HEK293 (cell line): ENCODE measurements around the gene FNDC10.

ENCODE experiments used
- CTCF ChIA-PET: fragments of 350-600 bp; formaldehyde crosslinking; extraction: SDS; loops from one replicate; lab custom pipeline; 2021; ENCODE audit warnings: antibody characterized with exemption; lab: Yijun Ruan, JAX
- POLR2A ChIA-PET: fragments of 300-600 bp; formaldehyde crosslinking; extraction: SDS; loops from one replicate; lab custom pipeline; 2020; ENCODE audit warnings: antibody characterized with exemption, inconsistent platforms; lab: Yijun Ruan, JAX
- H3K27ac ChIP-seq: fragments of 200-500 bp; sonication (Bioruptor generic); 2 replicates; pipeline ENCODE4 v1.5.1; 2014; ENCODE audit warnings: low read depth, low read length, control low read depth, inconsistent platforms; ENCODE audit errors: extremely low read depth
- H3K36me3 ChIP-seq, 2 experiments: fragments of 200-500 bp in 1 of 2; sonication (Bioruptor generic) in 1 of 2; 1 replicate in 1 of 2; 2 replicates in 1 of 2; pipeline ENCODE4 v1.5.1; 2014 to 2017; ENCODE audit warnings: inconsistent platforms in 2 of 2, low read length in 2 of 2; ENCODE audit not compliant: control insufficient read depth in 2 of 2, insufficient read depth in 1 of 2
- H3K4me1 ChIP-seq: fragments of 200-500 bp; sonication (Bioruptor generic); 2 replicates; pipeline ENCODE4 v1.5.1; 2014; ENCODE audit warnings: mild to moderate bottlenecking, low read length, inconsistent platforms; ENCODE audit not compliant: control insufficient read depth, insufficient read depth
- H3K4me3 ChIP-seq: 2 replicates; pipeline ENCODE4 v1.5.1; 2011; ENCODE audit warnings: low read depth, mild to moderate bottlenecking, control low read depth, low read length, moderate library complexity
- H3K9me3 ChIP-seq: fragments of 200-500 bp; sonication (Bioruptor generic); 2 replicates; pipeline ENCODE4 v1.5.1; 2014; ENCODE audit warnings: low read depth, low read length, inconsistent platforms; ENCODE audit not compliant: control insufficient read depth, insufficient read depth
- BCL11A ChIP-seq: fragments of 450-650 bp; formaldehyde crosslinking; IDR thresholded peaks from 2 replicates; pipeline ENCODE4 v1.5.1; 2016; ENCODE audit warnings: low read depth, missing biosample characterization, missing genetic modification characterization
- GLIS2 ChIP-seq: fragments of 450-650 bp; formaldehyde crosslinking; IDR thresholded peaks from 2 replicates; pipeline ENCODE4 v1.5.1; 2016; ENCODE audit warnings: missing biosample characterization, missing genetic modification characterization
- HIC1 ChIP-seq: fragments of 450-650 bp; formaldehyde crosslinking; IDR thresholded peaks from 2 replicates; pipeline ENCODE4 v1.5.1; 2016; ENCODE audit warnings: missing biosample characterization, missing genetic modification characterization
- KLF8 ChIP-seq: fragments of 450-650 bp; formaldehyde crosslinking; IDR thresholded peaks from 2 replicates; pipeline ENCODE4 v1.5.1; 2016; ENCODE audit warnings: missing biosample characterization, missing genetic modification characterization
- SCRT2 ChIP-seq: fragments of 450-650 bp; formaldehyde crosslinking; IDR thresholded peaks from 2 replicates; pipeline ENCODE4 v1.5.1; 2016; ENCODE audit warnings: missing biosample characterization, missing genetic modification characterization
- ZBTB11 ChIP-seq: fragments of 450-650 bp; formaldehyde crosslinking; conservative IDR thresholded peaks from 2 replicates; pipeline ENCODE4 v1.5.1; 2016; ENCODE audit warnings: low read depth, missing biosample characterization, missing genetic modification characterization
- ZNF24 ChIP-seq: fragments of 450-650 bp; formaldehyde crosslinking; IDR thresholded peaks from 2 replicates; pipeline ENCODE4 v1.5.1; 2016; ENCODE audit warnings: missing biosample characterization, missing genetic modification characterization
- ZNF311 ChIP-seq: fragments of 450-650 bp; formaldehyde crosslinking; IDR thresholded peaks from 2 replicates; pipeline ENCODE4 v1.5.1; 2017; ENCODE audit warnings: missing biosample characterization, missing genetic modification characterization, borderline replicate concordance
- TF ChIP-seq, protein P1 (sequence below): fragments of 450-650 bp; formaldehyde crosslinking; IDR thresholded peaks from 2 replicates; pipeline ENCODE4 v1.5.1; 2016; ENCODE audit warnings: missing biosample characterization, missing genetic modification characterization

FNDC10 gene

DNA sequence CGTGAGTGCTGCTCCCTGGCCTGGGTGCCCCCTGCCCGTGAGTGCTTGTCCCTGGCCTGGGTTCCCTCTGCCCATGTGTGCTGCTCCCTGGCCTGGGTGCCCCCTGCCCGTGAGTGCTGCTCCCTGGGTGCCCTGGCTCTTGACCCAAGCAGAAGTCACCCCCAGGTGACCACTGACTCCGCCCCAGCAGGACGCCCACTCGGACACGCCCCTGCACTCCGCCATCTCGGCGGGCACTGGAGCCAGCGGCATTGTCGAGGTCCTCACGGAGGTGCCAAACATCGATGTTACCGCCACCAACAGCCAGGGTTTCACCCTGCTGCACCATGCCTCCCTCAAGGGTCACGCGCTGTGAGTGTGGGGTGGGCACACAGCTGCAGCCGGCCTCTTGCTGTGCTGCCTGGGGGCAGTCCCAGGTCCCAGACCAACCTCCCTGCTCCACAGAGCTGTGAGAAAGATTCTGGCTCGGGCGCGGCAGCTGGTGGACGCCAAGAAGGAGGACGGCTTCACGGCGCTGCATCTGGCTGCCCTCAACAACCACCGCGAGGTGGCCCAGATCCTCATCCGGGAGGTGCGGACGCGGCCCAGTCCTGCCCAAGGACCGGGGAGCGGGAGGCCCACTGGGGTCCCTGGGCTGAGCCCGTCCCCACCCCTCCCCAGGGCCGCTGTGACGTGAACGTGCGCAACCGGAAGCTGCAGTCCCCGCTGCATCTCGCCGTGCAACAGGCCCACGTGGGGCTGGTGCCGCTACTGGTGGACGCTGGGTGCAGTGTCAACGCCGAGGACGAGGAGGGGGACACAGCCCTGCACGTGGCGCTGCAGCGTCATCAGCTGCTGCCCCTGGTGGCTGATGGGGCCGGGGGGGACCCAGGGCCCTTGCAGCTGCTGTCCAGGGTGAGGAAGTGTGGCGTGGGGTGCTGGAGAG, 28.2 kb upstream of the FNDC10 start:
- POLR2A ChIA-PET, result interaction anchor here (0.6 to 1.4 kb wide), 2 partner anchors 24 to 25 kb away, joined by 3 read pairs; no protein-coding TSS in a partner anchor

More for the DNA sequence above, 28.2 kb upstream of the FNDC10 start:
- H3K4me3 ChIP-seq, result no peak overlapping the region
- no peak overlapping the region for H3K27ac ChIP-seq
- H3K9me3 ChIP-seq, result no peaks in the 10 kb centered on the region
- TF ChIP-seq ZBTB11 (tag by site-specific recombination) (no peak), BCL11A (tag by site-specific recombination) (peak; percentile 44; the same call in 1 of the 2 replicates), HIC1 (tag by site-specific recombination) (peak; percentile 72), KLF8 (peak; percentile 74; the same call in 1 of the 2 replicates), ZNF311 (no peak), GLIS2 (0 out of 2 replicates have a peak, but pooled peaks have one; percentile 13), ZNF24 (no peak), SCRT2 (tag by site-specific recombination) (0 out of 2 replicates have a peak, but pooled peaks have one; percentile 26)
- TF ChIP-seq, protein P1, sequence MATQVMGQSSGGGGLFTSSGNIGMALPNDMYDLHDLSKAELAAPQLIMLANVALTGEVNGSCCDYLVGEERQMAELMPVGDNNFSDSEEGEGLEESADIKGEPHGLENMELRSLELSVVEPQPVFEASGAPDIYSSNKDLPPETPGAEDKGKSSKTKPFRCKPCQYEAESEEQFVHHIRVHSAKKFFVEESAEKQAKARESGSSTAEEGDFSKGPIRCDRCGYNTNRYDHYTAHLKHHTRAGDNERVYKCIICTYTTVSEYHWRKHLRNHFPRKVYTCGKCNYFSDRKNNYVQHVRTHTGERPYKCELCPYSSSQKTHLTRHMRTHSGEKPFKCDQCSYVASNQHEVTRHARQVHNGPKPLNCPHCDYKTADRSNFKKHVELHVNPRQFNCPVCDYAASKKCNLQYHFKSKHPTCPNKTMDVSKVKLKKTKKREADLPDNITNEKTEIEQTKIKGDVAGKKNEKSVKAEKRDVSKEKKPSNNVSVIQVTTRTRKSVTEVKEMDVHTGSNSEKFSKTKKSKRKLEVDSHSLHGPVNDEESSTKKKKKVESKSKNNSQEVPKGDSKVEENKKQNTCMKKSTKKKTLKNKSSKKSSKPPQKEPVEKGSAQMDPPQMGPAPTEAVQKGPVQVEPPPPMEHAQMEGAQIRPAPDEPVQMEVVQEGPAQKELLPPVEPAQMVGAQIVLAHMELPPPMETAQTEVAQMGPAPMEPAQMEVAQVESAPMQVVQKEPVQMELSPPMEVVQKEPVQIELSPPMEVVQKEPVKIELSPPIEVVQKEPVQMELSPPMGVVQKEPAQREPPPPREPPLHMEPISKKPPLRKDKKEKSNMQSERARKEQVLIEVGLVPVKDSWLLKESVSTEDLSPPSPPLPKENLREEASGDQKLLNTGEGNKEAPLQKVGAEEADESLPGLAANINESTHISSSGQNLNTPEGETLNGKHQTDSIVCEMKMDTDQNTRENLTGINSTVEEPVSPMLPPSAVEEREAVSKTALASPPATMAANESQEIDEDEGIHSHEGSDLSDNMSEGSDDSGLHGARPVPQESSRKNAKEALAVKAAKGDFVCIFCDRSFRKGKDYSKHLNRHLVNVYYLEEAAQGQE, result peak; percentile 74
- H3K4me1 ChIP-seq, result no peaks in the 10 kb centered on the region
- CTCF ChIA-PET, result no interaction called here
- peaks cover 0 to 35% of the 10 kb centered on the region in 2 experiments; a peak in 1 of 3 replicates for H3K36me3 ChIP-seq
